ENCODE data around the gene ABLIM2.

Gene ABLIM2

DNA sequence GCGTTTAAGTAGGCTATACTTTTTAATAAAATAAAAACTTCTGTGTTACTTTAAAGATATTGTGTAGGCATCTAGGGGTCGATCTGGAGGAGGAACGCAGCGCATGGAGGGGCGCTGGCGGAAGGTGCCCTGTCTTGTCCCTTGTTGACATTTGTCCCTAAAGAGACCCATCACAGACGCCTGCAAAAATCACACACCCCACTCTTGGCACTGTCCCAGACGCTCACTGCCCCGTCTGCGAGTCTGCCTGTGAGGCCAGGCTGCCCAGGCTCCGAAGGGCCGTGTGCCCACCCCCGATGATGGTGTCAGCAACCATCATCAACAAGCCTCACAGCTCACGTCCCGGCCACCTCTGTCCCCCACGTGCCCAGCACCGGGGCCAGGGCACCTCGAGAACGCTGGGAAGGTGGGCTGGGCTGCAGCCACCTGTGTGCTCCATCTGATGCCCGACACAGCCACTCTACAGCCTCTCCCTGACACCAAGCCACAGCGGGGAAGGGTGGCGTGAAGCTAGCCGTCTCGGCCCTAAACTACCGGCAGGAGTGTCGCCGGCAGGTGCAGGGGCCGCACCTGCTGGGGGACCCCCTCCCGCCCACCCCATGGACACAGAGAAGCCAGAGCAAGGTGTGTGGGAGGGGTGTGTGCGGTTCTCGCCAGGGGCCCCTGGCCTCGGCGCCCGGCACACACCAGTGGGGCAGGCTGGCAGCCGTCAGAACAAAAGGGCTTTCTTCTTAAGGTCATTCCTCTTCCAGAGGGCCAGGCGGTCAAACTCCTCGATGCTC is 192.1 kb downstream of the ABLIM2 start:
- Histone ChIP-seq H3K79me2 (ENCODE audit: low read length) (no peaks in the 10 kb centered on the region), H3K4me1 (ENCODE audit: low read length) (no peaks in the 10 kb centered on the region), H3K36me3 (replicated peaks; ENCODE audit: insufficient read depth, low read length) (no peaks in the 10 kb centered on the region), H3K9me3 (replicated peaks; ENCODE audit: insufficient read depth, low read length) (no peaks in the 10 kb centered on the region), H3K27ac (ENCODE audit: low read length) (no peak overlapping the region), H3K27me3 (replicated peaks; ENCODE audit: insufficient read depth, low read length) (peaks cover 81% of the 10 kb centered on the region), H4K20me1 (ENCODE audit: insufficient read depth, low read length) (no peaks in the 10 kb centered on the region), H3K4me2 (ENCODE audit: low read depth, low read length) (no peak overlapping the region), H3K9ac (ENCODE audit: low read length) (no peak overlapping the region), H3K9me2 (replicated peaks; ENCODE audit: insufficient read depth, low read length) (no peaks in the 10 kb centered on the region), H3K4me3 (ENCODE audit: low read length) (no peak overlapping the region), H3F3A (ENCODE audit: insufficient read depth, low read length) (no peaks in the 10 kb centered on the region), H2AFZ (ENCODE audit: low read length) (no peak overlapping the region)
- DNase-seq: no peak
- TF ChIP-seq EZH2phosphoT487 (IDR thresholded peaks at IDR 0.05; ENCODE audit: low read length) (no peak), EZH2 (optimal IDR thresholded peaks at IDR 0.05; ENCODE audit: low read depth, low read length) (no peak), CTCF (IDR thresholded peaks at IDR 0.05; ENCODE audit: low read length) (no peak)

DNA sequence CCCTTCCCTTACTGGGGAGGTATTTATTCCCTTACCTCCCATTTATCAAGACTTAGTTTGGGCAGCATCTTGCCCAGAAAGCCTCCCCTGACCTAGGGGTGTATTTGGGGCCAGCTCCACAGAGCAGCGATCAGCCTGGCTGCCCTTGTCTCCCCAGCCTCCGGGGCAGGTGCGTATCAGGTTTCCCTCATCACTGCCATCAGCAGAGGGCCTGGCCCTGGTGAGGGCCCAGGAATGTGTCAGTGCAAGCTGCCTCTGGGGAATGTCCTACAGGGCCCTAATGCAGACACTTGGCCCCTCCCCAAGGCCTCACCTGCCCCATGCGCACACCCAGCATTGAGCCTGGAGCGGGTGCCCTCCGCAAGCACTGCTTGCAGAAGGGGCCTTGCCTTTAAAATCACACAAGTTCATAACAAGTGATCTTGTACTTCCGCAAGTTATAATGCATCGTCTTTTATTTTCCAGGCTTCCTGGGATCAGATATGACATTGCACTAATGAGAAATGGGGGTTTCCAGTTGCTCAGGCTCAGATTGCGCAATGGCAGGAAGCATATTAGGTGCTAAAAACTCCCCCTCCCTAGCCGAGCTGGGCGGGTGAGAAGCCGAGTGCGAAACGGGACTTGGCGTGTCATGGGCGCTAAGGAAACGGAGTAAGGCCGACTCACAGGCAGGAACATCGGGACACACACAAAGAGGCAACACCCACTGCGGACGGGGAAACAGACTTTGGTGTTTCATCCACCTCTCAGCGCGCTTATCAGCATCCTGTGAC is 193.5 kb downstream of the ABLIM2 start:
- H3K27me3 ChIP-seq (replicated peaks; ENCODE audit: insufficient read depth, low read length): peaks cover 92% of the 10 kb centered on the region
- H3K27ac ChIP-seq (ENCODE audit: low read length): no peak overlapping the region
- H4K20me1 ChIP-seq (ENCODE audit: insufficient read depth, low read length): no peaks in the 10 kb centered on the region
- H3K9ac ChIP-seq (ENCODE audit: low read length): no peak overlapping the region
- no peaks in the 10 kb centered on the region for H3K9me2 ChIP-seq (replicated peaks; ENCODE audit: insufficient read depth, low read length)
- TF ChIP-seq EZH2 (optimal IDR thresholded peaks at IDR 0.05; ENCODE audit: low read depth, low read length) (no peak), CTCF (IDR thresholded peaks at IDR 0.05; ENCODE audit: low read length) (no peak), EZH2phosphoT487 (IDR thresholded peaks at IDR 0.05; ENCODE audit: low read length) (no peak)
- no peak overlapping the region for H3K4me2 ChIP-seq (ENCODE audit: low read depth, low read length)
- H3F3A ChIP-seq (ENCODE audit: insufficient read depth, low read length): no peaks in the 10 kb centered on the region
- no peak for DNase-seq
- H3K36me3 ChIP-seq (replicated peaks; ENCODE audit: insufficient read depth, low read length): no peaks in the 10 kb centered on the region
- H3K4me1 ChIP-seq (ENCODE audit: low read length): no peaks in the 10 kb centered on the region
- no peak overlapping the region for H3K4me3 ChIP-seq (ENCODE audit: low read length)
- H3K79me2 ChIP-seq (ENCODE audit: low read length): no peaks in the 10 kb centered on the region
- H3K9me3 ChIP-seq (replicated peaks; ENCODE audit: insufficient read depth, low read length): no peaks in the 10 kb centered on the region
- no peak overlapping the region for H2AFZ ChIP-seq (ENCODE audit: low read length)

- no peaks in the 10 kb centered on the region for H3K79me2 ChIP-seq (ENCODE audit: low read length)
- no peaks in the 10 kb centered on the region for H3K9me3 ChIP-seq (replicated peaks; ENCODE audit: insufficient read depth, low read length)
- no peak overlapping the region for H3K9ac ChIP-seq (ENCODE audit: low read length)
- DNase-seq: no peak
- peaks cover 90% of the 10 kb centered on the region for H3K27me3 ChIP-seq (replicated peaks; ENCODE audit: insufficient read depth, low read length)
- H3F3A ChIP-seq (ENCODE audit: insufficient read depth, low read length): no peaks in the 10 kb centered on the region
- H3K27ac ChIP-seq (ENCODE audit: low read length): no peak overlapping the region
- H3K4me3 ChIP-seq (ENCODE audit: low read length): no peak overlapping the region
- H3K4me2 ChIP-seq (ENCODE audit: low read depth, low read length): no peak overlapping the region
- TF ChIP-seq CTCF (IDR thresholded peaks at IDR 0.05; ENCODE audit: low read length) (no peak), EZH2 (optimal IDR thresholded peaks at IDR 0.05; ENCODE audit: low read depth, low read length) (no peak), EZH2phosphoT487 (IDR thresholded peaks at IDR 0.05; ENCODE audit: low read length) (no peak)
- H2AFZ ChIP-seq (ENCODE audit: low read length): no peak overlapping the region
- H3K9me2 ChIP-seq (replicated peaks; ENCODE audit: insufficient read depth, low read length): no peaks in the 10 kb centered on the region
- no peaks in the 10 kb centered on the region for H3K36me3 ChIP-seq (replicated peaks; ENCODE audit: insufficient read depth, low read length)
- H3K4me1 ChIP-seq (ENCODE audit: low read length): no peaks in the 10 kb centered on the region
- H4K20me1 ChIP-seq (ENCODE audit: insufficient read depth, low read length): no peaks in the 10 kb centered on the region
Observed at GRCh38 chr4:7964459-7964858, 194.2 kb downstream of the ABLIM2 start.
